SH-SY5Y (cell line): ENCODE data around the gene KRT83.

Experiments used
- GATA2 ChIP-seq: IDR thresholded peaks from 2 replicates; pipeline ENCODE4 v1.6.1; 2011; ENCODE audit warnings: mild to moderate bottlenecking, low read depth, low read length
- GATA3 ChIP-seq: IDR thresholded peaks from 2 replicates; pipeline ENCODE4 v1.6.1; 2011; ENCODE audit warnings: low read depth, mild to moderate bottlenecking, low read length, moderate library complexity

DNA sequence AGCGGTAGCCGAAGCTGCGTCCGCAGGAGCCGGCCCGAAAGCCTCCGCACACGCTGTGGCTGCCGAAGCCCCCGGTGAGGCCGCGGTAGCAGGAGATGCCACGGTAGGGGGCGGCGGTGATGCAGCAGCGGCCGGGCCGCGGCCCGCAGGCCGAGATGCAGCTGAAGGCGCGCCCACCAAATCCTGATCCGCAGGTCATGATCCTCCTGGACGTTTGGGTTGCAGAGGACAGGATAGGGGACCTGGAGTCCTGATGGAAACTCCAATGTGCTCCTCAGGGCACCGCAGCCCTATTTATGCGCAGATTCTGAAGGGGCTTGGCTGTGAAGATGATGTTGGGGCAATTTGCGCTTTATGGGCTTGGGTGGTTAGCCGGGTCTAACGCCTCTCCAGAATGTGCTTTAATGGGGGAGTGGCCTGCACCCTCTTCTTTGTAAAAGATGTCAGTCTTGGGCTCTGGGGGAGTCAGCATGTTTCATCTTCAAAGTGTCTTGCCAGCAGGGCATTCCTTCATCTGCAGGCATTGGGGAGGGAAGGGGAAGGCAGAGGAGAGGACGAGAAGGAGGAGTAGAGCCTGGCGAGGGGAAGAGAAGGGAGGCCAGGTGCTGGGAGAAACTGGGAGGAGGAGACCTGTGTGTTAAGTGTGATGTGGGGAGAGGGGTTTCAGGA, 29.8 kb downstream of the KRT83 start, which contains the start of gene KRT81:
- TF ChIP-seq GATA2 (no peak), GATA3 (no peak)
